Right renal cortex interstitium (tissue), 3 donors: Measurements from ENCODE around the gene ADISSP. TPM values are rescaled to one million over a fixed set of nuclear protein-coding genes. Genes with fewer than 3 reads are reported as not detected.

Source experiments
- DNase-seq, 3 donors: peaks; one replicate each; pipeline ENCODE4 v3.0.0-alpha.2; 2013; ENCODE audit warnings: low read depth in 3 of 3, low spot score in 2 of 3
- polyA plus RNA-seq, 3 donors: library from polyadenylated mRNA; unstranded; fragments of 120-200 nt; gene quantifications; one replicate each; pipeline ENCODE4 v1.2.1, GENCODE V29; 2013; ENCODE audit not compliant: insufficient read length in 3 of 3

ADISSP gene
- polyA plus RNA-seq, 3 donors = 18.0 to 23.7 (median 20.3) TPM

DNA sequence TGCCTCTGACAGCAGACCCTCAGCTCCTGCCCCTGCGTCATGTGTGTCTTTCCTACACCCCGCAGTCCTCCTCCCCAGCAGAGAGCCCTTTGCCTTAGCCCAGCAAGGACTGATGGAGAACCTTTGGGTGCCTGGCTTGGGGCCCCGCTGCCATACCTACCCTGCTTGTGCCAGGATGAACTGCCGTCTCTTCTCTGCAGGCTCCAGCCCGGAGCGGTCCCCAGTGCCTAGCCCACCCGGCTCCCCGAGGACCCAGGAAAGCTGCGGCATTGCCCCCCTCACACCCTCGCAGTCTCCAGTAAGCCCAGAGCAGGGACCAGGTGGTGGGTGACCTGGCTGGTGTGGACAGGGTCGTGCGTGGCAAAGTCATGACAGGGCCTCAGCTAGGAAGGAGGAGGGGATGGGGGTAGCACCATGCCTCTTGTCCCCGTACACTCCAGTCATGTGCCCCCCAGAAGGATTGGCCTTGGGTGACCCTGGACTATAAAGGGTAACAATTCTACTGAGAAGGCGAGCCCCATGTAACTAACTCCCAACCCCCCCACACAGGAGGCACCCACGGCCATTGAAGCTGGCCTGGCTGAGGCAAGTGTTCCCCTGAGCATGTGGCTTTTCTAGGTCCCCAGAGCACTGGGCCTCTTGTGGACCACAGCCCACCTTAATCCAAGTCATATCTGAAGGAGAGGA is 26.8 kb downstream of the ADISSP start:
- no peak for DNase-seq

GRCh38 chr20:3739926-3740451 is 27.6 kb downstream of the ADISSP start:
- no peak for DNase-seq

- no peak for DNase-seq
Observed at GRCh38 chr20:3739054-3739925, 28.3 kb downstream of the ADISSP start.

DNA sequence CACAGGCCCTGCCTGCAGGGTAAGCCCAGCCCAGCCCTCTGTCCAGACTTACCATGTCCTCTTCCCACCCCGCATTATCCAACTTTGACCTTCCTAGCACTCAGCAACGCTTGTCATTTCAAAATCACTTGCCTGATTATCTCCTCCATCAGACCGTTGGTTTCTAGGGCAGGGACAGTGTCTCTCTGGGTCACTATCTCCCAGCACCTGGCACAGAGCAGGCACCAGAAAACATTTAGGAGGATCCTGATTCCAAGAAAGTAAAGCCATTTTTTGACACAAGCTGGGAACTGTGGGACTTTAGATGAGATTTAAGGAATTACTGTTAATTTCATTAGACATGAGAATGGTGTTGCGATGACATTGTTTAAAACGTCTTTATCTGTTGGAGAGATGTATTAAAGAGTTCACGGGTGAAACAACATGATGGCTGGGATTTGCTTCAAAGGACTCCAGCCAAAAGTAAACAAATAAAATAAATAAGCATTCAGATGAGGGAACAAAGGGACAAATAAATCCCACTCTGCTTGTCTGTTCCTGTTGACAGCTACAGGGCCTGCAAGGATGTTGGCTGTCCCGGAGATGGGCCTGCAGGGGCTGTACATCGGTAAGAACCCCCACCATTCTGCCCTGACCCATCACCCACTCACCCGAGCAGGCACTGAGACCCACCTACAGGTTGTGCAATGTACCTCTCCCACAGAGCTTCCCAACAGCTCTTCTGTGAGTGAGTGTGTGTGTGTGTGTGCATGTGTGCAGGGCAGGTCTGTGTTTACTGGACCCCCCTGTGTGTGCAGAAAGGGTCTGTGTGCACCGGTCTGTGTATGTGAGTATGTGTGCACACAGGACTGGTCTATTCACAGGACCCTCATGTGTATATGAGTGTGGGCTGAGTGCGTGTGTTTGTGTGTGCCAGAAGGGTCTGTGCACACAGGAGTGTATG is 29.2 kb downstream of the ADISSP start:
- no peak for DNase-seq

GRCh38 chr20:3735768-3736167 is 31.8 kb downstream of the ADISSP start:
- DNase-seq = no peak

DNA sequence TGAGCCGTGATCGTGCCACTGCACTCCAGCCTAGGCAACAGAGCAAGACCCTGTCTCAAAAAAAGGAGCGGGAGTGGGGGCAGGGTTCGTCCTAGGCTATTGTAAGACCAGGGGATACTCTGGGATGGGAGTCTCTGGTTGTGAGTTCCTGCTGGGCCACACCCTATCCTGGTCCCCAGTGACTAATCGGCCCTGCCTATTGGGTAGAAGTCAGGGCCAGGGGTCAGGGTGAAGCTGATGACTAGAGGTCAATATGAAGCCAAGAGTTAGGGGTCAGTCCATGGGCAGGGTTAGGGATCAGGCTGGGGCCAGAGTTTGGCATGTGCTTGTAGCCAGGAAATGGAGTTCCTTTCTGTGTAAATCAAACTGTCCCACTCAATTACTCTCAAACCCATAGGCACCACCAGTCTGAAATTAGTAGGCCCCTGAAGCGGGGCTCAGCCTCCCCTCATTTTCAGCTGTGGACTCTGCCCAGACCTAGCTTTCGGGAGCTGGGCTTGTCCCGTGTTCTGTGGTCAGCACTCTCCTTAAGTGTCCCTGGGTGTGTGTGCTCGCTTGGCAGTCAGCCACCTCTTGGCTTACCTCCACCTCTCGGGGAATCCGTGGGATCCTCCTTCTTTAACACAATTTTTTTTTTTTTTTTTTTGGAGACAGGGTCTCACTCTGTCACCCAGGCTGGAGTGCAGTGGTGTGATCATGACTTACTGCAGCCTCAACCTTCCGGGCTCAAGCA is 33.3 kb downstream of the ADISSP start:
- DNase-seq = no peak

DNA sequence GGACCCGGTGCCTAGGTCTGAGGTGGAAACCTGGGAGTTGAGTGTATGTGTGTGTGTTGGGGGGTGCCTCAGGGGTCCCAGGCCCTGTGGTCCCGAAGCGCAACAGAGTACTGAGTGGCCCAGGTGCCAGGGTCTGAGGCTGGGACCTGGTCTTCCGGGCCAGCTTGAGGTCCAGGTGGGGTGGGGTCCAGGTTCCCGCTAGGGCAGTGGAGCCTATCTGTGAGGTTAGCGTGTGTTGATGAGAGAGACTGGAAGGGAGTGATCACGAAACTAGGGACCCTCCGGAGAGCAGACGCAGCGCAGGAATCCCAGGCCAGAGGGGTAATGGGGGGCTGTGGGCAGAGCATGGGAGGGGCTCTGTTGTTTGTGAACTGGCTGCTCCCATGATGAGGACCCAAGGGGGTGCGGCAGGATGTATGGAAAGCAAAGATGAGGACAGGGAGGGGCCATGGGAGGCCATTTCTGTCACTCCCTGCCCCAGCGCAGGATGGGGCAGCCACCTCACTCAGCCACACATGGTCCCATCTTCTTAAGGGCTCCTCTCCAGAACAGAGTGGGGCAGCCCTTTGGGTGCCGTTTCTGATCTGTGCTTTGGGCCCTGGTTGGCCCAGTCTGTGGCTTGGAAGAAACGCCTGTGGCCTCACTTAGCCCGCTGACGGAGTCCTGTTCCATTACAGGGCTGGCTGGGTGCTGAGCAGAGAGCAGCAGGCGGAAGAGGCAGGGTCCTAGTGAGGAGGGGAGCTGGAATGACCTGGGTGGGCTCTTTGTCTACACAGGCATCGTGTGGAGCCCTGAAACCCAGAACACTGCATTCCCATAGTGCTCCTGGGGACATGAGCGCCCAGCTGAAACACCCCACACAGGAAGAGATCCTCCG is 34.2 kb downstream of the ADISSP start:
- DNase-seq = no peak

DNA sequence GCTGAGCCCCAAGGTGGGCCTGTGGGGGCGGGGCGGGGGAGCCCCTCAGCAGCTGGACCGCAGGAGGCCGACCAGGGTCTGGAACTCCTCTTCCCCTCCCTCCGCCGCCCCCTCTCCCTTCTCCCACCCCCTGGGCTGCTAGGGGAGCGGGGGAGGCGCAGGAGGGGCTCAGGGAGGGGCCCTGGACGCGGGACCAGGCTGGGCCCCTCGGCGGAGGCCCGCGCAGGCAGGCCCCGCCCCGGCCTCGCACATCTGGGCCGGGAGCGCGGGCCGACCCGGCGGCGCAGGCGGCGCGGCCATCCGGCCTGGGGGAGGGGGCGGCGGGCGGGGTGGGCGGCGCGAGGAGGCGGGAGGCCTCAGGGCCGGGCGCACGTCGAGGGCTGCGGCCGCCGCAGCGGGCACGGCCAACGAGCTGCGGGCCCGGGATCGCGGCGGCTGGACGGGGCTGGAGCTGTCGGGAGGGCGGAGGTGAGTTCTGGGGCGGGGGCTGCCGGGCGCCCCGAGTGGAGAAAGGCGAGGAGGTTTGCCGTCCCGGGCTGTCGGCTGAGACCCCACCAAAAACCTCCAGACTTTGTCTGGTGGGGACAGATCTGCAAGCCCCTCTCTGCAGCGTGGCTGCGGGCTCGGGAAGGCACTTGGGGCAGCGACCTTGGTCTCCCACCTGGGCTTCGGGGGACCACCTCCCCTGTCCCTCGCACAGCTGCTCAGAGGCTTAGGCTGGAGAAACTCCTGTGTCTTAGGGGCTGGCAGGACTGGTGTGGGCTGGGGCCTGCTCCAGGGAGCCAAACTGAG is 35.0 kb downstream of the ADISSP start, which contains the start of gene HSPA12B:
TSS of gene HSPA12B (plus strand) at position 359 of the 792 bp plus-strand sequence. CDS start 5,990 bp downstream, outside the sequence.
- DNase-seq = no peak

GRCh38 chr20:3731944-3732326 is 35.6 kb downstream of the ADISSP start:
- no peak for DNase-seq

GRCh38 chr20:3730803-3731672 is 36.5 kb downstream of the ADISSP start:
- no peak for DNase-seq

GRCh38 chr20:3729811-3730540 is 37.6 kb downstream of the ADISSP start:
- no peak for DNase-seq

DNA sequence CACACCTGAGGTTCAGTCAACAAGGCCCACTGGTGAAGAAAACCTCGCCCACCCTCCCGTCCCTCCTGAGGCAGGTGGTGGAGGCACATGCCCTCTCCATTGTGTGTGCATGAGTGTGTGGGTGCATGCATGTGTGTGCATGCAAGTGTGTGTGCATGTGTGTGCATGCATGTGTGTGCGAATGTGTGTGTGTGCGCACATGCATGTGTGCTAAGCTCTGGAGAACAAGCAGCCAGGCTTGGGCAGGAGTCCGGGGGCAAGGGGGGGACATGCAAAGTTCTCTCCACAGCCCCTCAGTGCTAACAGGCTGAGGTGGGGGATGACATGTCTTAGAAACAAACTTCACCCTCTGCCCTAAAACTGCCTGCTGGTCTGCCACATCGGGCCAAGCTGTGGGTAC is 38.2 kb downstream of the ADISSP start:
- DNase-seq = no peak

DNA sequence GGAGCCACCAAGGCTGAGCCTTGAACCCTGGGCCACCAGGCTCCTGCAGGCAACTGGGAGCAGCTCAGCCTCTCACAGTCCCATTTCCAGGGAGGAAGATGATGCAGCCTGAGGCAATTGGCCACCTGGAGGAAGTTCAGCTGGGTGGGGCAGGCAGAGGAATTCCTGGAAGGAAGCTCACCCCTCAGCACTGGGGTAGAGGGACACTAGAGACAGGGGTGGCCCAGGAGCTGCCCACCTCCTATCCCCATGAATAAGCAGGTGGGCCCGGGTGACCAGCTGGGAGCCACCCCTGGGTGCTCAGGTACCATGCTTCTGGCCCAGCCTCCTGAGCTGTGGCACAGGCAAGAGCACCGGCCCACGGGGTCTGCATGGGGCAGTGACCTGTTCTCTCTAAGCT is 38.7 kb downstream of the ADISSP start:
- no peak for DNase-seq

DNA sequence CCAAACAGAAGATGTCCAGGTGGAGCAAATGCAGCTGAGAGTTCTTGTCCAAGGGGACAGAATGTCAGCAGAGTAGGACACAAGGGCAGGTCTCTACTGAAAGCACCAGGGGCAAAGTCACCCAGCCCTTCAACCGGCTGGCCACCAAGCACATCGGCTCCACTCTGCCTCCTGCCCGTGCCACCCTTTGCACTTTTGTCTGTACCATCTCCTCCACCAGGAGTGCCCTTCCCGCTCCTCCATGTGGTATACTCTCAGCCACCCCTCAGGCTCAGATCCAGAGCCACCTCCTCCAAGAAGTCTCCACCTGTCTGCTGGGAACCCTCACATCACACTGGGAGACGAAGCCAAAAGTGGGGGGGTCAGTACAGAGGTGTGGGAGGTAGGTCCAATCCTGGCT is 39.2 kb downstream of the ADISSP start:
- DNase-seq = no peak

- no peak for DNase-seq
Observed at GRCh38 chr20:3727401-3728021, 40.0 kb downstream of the ADISSP start.

DNA sequence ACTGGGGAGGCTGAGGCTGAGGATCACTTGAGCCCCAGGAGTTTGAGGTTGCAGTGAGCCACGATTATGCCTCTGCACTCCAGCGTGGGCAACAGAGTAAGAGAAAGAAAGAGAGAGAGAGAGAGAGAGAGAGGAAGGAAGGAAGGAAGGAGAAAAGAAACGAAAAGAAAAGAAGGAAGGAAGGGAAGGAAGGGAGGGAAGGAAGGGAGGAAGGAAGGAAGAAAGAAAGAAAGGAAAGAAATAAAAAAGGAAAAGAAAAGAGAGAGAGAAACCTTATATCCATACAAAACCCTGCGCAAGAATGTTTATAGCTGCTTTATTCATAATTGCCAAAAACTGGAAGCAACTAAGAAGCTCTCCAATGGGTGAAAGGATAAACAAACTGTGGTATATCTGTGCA is 43.2 kb downstream of the ADISSP start:
- DNase-seq = no peak
